WI38 (cell line): Measurements from ENCODE around the gene SPCS1.

ENCODE experiments used
- H3K4me3 ChIP-seq: 2 replicates; pipeline ENCODE4 v1.5.1; 2011; ENCODE audit warnings: low read depth, mild to moderate bottlenecking, control low read depth, low read length
- CTCF ChIP-seq: IDR thresholded peaks from 2 replicates; pipeline ENCODE4 v1.5.1; 2012; ENCODE audit warnings: low read depth, mild to moderate bottlenecking, control low read depth, low read length

The SPCS1 gene

GRCh38 chr3:52707585-52707984 lies 1.7 kb downstream of the SPCS1 start:
- no peak for TF ChIP-seq CTCF
- H3K4me3 ChIP-seq: no peak overlapping the region

- TF ChIP-seq CTCF: no peak
Observed at GRCh38 chr3:52710512-52710911, 4.6 kb downstream of the SPCS1 start.

GRCh38 chr3:52712291-52713212 lies 6.6 kb downstream of the SPCS1 start:
- TF ChIP-seq CTCF: no peak
- no peak overlapping the region for H3K4me3 ChIP-seq

More at GRCh38 chr3:52710512-52710911, 4.6 kb downstream of the SPCS1 start:
- no peak overlapping the region for H3K4me3 ChIP-seq

- TF ChIP-seq CTCF: no peak
- no peak overlapping the region for H3K4me3 ChIP-seq
Observed at GRCh38 chr3:52714335-52715302, 8.7 kb downstream of the SPCS1 start.

- H3K4me3 ChIP-seq: no peak overlapping the region
- no peak for TF ChIP-seq CTCF
Observed at GRCh38 chr3:52715714-52716305, 9.9 kb downstream of the SPCS1 start.

- no peak overlapping the region for H3K4me3 ChIP-seq
- no peak for TF ChIP-seq CTCF
Observed at GRCh38 chr3:52719618-52720017, 13.7 kb downstream of the SPCS1 start.
